Stomach (tissue), 9 donors: Measurements from ENCODE around the gene CCDC12. TPM values are rescaled to one million over a fixed set of nuclear protein-coding genes. Genes with fewer than 3 reads are reported as not detected.

Experiments used
- DNase-seq, 2 donors: peaks; one replicate each; pipeline versions ENCODE4 v3.0.0 to v3.0.0-alpha.2; 2013 to 2019
- H3K27ac ChIP-seq, 5 donors: fragments of 200-600 bp in 4 of 5; sonication (generic) in 4 of 5; one replicate each; pipeline ENCODE4 v1.5.1; 2013 to 2019; ENCODE audit warnings: mild to moderate bottlenecking in 1 of 5, moderate library complexity in 1 of 5
- H3K27me3 ChIP-seq, 3 donors: fragments of 200-600 bp; sonication (generic); one replicate each; pipeline ENCODE4 v1.5.1; 2017 to 2019; ENCODE audit warnings: mixed run types in 1 of 3
- H3K36me3 ChIP-seq, 4 donors: fragments of 200-600 bp; sonication (generic); 1 replicate in 3 of 4; 2 replicates in 1 of 4; pipeline ENCODE4 v1.5.1; 2016 to 2019
- H3K4me1 ChIP-seq, 4 donors: fragments of 200-600 bp; sonication (generic); one replicate each; pipeline ENCODE4 v1.5.1; 2016 to 2019
- H3K4me3 ChIP-seq, 4 donors: fragments of 200-600 bp; sonication (generic) in 3 of 4; one replicate each; pipeline ENCODE4 v1.5.1; 2016 to 2019; ENCODE audit warnings: mild to moderate bottlenecking in 1 of 4
- H3K9me3 ChIP-seq, 4 donors: fragments of 200-600 bp; sonication (generic); one replicate each; pipeline ENCODE4 v1.5.1; 2016 to 2019
- CTCF ChIP-seq, 7 experiments: fragments of 450-650 bp in 4 of 7; fragments of 200-600 bp in 3 of 7; sonication (generic) in 3 of 7; IDR thresholded peaks; one replicate each; pipeline ENCODE4 v1.5.1; 2016 to 2019; ENCODE audit warnings: antibody characterized with exemption in 7 of 7, control low read depth in 2 of 7, mild to moderate bottlenecking in 1 of 7
- EP300 ChIP-seq: sonication (generic); formaldehyde crosslinking; IDR thresholded peaks from one replicate; pipeline ENCODE4 v1.6.1; 2017; ENCODE audit warnings: antibody characterized with exemption
- POLR2A ChIP-seq, 4 donors: fragments of 450-650 bp; IDR thresholded peaks; one replicate each; pipeline ENCODE4 v1.6.1; 2016; ENCODE audit warnings: antibody characterized with exemption in 4 of 4, control low read depth in 2 of 4, mild to moderate bottlenecking in 1 of 4, moderate library complexity in 1 of 4
- POLR2AphosphoS5 ChIP-seq, 3 donors: sonication (generic); formaldehyde crosslinking; IDR thresholded peaks; one replicate each; pipeline ENCODE4 v1.6.1; 2016; ENCODE audit warnings: antibody characterized with exemption in 3 of 3
- WGBS, 5 donors: extraction: QIAGEN DNeasy Blood & Tissue Kit in 3 of 5; methylation state at CpG; one replicate each; pipeline versions ENCODE4 v1.1.5 to v1.1.7; 2013 to 2018; 5-methylcytosine and 5-hydroxymethylcytosine counted together
- intact Hi-C: fragments of 100-400 bp; cut with DNase I; formaldehyde crosslinking; loops from one replicate; pipeline ENCODE4 v1.15.1; 2023; ENCODE audit warnings: low total_unique reads
- polyA plus RNA-seq, 3 donors: library from polyadenylated mRNA; stranded (reverse); fragments of 200-250 nt; gene quantifications; one replicate each; pipeline ENCODE4 v1.2.3, GENCODE V29; 2013
- total RNA-seq, 5 donors: library from RNA; depleted of rRNA; stranded (reverse); fragments of >200 nt; gene quantifications; one replicate each; pipeline versions ENCODE4 v1.1.0 to v1.2.3, GENCODE V29; 2014 to 2016
- donor health status: healthy with polysubstance abuse.
- donor health status: Bipolar disorder and iron deficiency.
- donor health status: healthy.

Gene CCDC12
- total and polyA plus RNA-seq, 8 donors: 2.9 to 88.7 (median 47.1) TPM

- intact Hi-C loops: no loop called here
- Histone ChIP-seq H3K27ac (no peak overlapping the region), H3K27me3 (no peaks in the 10 kb centered on the region), H3K4me1 (peaks cover 0 to 12% (median 6%) of the 10 kb centered on the region in 4 donors), H3K36me3 (peaks cover 33 to 78% (median 70%) of the 10 kb centered on the region in 4 donors), H3K4me3 (no peak overlapping the region), H3K9me3 (no peaks in the 10 kb centered on the region)
- no peak for DNase-seq
- TF ChIP-seq CTCF (IDR thresholded peaks at IDR 0.05): no peak
- no peak for TF ChIP-seq POLR2A (IDR thresholded peaks at IDR 0.05)
- no peak for TF ChIP-seq EP300
- TF ChIP-seq POLR2AphosphoS5 (IDR thresholded peaks at IDR 0.05): no peak
- 88 to 95% (median 93%) methylated on average over 1 of the region's 1 CpG for WGBS, 5 donors
Measured at GRCh38 chr3:46918202-46918601, 58.3 kb downstream of the CCDC12 start.

GRCh38 chr3:46917257-46917656 is 59.3 kb downstream of the CCDC12 start:
- H3K4me1 ChIP-seq: peaks cover 0 to 12% (median 4%) of the 10 kb centered on the region in 4 donors
- no peaks in the 10 kb centered on the region for H3K9me3 ChIP-seq
- H3K27me3 ChIP-seq: no peaks in the 10 kb centered on the region
- no peak overlapping the region for H3K4me3 ChIP-seq
- no peak overlapping the region for H3K27ac ChIP-seq
- intact Hi-C loops: no loop called here
- no peak for DNase-seq
- WGBS, 5 donors: 76 to 99% (median 98%) methylated on average over 2 to 3 of the region's 3 CpGs
- no peak for TF ChIP-seq POLR2A (IDR thresholded peaks at IDR 0.05)
- TF ChIP-seq POLR2AphosphoS5 (IDR thresholded peaks at IDR 0.05): no peak
- TF ChIP-seq CTCF (IDR thresholded peaks at IDR 0.05): no peak
- no peak for TF ChIP-seq EP300
- peaks cover 29 to 69% (median 61%) of the 10 kb centered on the region in 4 donors for H3K36me3 ChIP-seq

GRCh38 chr3:46916799-46917198 is 59.7 kb downstream of the CCDC12 start:
- no peak for DNase-seq
- Histone ChIP-seq H3K4me3 (no peak overlapping the region), H3K9me3 (no peaks in the 10 kb centered on the region), H3K4me1 (peaks cover 0 to 12% (median 4%) of the 10 kb centered on the region in 4 donors), H3K36me3 (peaks cover 25 to 64% (median 56%) of the 10 kb centered on the region in 4 donors), H3K27ac (no peak overlapping the region), H3K27me3 (no peaks in the 10 kb centered on the region)
- no peak for TF ChIP-seq POLR2AphosphoS5 (IDR thresholded peaks at IDR 0.05)
- TF ChIP-seq CTCF (IDR thresholded peaks at IDR 0.05): no peak
- TF ChIP-seq POLR2A (IDR thresholded peaks at IDR 0.05): no peak
- TF ChIP-seq EP300: no peak
- intact Hi-C loops: no loop called here
- WGBS, 5 donors: 80 to 93% (median 87%) methylated on average over 3 of the region's 3 CpGs

- H3K4me3 ChIP-seq: no peak overlapping the region
- intact Hi-C loops: no loop called here
- 81 to 91% (median 90%) methylated on average over 1 of the region's 1 CpG for WGBS, 5 donors
- TF ChIP-seq POLR2A (IDR thresholded peaks at IDR 0.05) (no peak), POLR2AphosphoS5 (IDR thresholded peaks at IDR 0.05) (no peak), CTCF (IDR thresholded peaks at IDR 0.05) (no peak), EP300 (no peak)
- peaks cover 20 to 59% (median 51%) of the 10 kb centered on the region in 4 donors for H3K36me3 ChIP-seq
- H3K27me3 ChIP-seq: no peaks in the 10 kb centered on the region
- H3K9me3 ChIP-seq: no peaks in the 10 kb centered on the region
- peaks cover 0 to 12% (median 4%) of the 10 kb centered on the region in 4 donors for H3K4me1 ChIP-seq
- no peak for DNase-seq
- no peak overlapping the region for H3K27ac ChIP-seq
Measured at GRCh38 chr3:46916278-46916677, 60.3 kb downstream of the CCDC12 start.
